Measurements from ENCODE around the gene ATP6V1G2. TPM values are rescaled to one million over a fixed set of nuclear protein-coding genes. Genes with fewer than 3 reads are reported as not detected.
"Not testable (repeated sequence)": the region's sequence is repeated elsewhere in the genome, so short reads cannot be mapped to it uniquely, and the experiment has no call there.

Gene ATP6V1G2
- total and polyA plus RNA-seq, 7 experiments from 2014 or later, result 0.38 to 7.5 (median 2.8) TPM

DNA sequence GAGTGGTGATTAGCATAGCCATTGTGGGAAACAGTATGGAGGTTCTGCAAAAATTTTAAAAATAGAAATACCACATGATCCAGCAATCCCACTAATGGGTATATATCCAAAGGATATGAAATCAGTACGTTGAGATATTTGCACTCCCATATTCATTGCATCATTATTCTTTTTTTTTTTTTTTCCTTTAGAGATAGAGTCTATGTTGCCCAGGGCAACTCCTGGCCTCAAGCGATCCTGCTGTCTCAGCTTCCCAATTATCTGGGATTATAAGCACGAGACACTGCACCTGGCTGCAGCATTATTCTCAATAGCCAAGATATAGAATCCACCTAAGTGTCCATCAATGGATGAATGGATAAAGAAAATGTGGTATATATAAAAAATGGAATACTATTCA lies 24.6 kb downstream of the ATP6V1G2 start:
- H3K27me3 ChIP-seq (ENCODE audit: control insufficient read depth in 2 of 2, insufficient read depth in 2 of 2, low read length in 2 of 2), result no peaks in the 10 kb centered on the region
- intact Hi-C loops (cut with micrococcal nuclease), result no loop called here
- no peak for ATAC-seq
- ChIA-PET CTCF (no interaction called here), POLR2A (no interaction called here)
- no peaks in the 10 kb centered on the region for H3K9me3 ChIP-seq (ENCODE audit: control insufficient read depth in 2 of 3, low read length in 3 of 3)
- Mint-ChIP-seq H3K27me3 (peaks cover 0 to 37% (median 0%) of the 10 kb centered on the region in 5 donors), H3K4me1 (no peaks in the 10 kb centered on the region), H3K4me3 (no peak overlapping the region), H3K36me3 (no peaks in the 10 kb centered on the region), H3K9me3 (no peaks in the 10 kb centered on the region), H3K27ac (no peak overlapping the region)
- H3K4me3 ChIP-seq (ENCODE audit: low read length), result no peak overlapping the region
- no peaks in the 10 kb centered on the region for H3K36me3 ChIP-seq (ENCODE audit: control insufficient read depth in 2 of 3, insufficient read depth in 3 of 3, low read length in 3 of 3)
- no peaks in the 10 kb centered on the region for H3K4me1 ChIP-seq (ENCODE audit: control insufficient read depth in 2 of 2, insufficient read depth in 2 of 2, low read length in 2 of 2)
- no peak for DNase-seq
- no peak overlapping the region for H3K27ac ChIP-seq (ENCODE audit: low read depth, low read length)

DNA sequence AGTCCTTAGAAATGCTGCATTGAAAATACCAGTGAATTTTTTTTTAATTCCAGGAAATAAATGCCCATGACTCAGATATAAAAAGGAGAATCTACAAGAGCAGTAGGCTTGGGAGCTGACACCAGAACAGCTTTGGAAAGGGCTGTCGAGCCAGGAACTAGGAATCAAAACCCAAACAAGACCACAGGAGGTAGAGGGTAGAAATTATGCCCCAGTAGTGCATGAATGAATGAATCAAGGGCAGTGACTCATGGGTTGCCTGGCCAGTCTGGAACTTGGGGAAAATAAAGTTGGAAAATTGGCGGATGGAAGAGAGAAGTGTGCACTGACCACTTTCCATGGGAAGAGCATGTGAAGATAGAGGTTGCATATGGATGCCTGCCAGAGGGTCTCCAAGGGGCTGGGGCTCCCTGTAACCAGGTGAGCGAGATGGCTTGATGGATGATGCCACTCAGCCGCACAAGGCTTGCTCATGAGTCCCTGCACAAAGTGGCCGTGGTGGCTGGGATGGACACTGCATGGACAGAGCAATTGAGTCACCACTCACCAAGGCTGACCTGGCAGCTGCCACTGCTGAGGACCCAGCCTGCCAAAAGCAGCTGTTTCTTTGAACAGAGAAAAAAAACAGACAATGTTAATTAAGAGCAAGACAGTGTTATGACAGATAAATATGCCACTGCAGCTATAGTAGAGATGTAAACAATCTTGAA lies 32.8 kb downstream of the ATP6V1G2 start:
- no peak overlapping the region for H3K27ac ChIP-seq (ENCODE audit: low read depth, low read length)
- Mint-ChIP-seq H3K36me3 (peaks cover 0 to 22% (median 10%) of the 10 kb centered on the region in 5 donors), H3K4me3 (no peak overlapping the region), H3K4me1 (peaks cover 0 to 12% (median 0%) of the 10 kb centered on the region in 7 donors), H3K27me3 (peaks cover 0 to 10% (median 0%) of the 10 kb centered on the region in 5 donors), H3K9me3 (peaks cover 0 to 2% (median 0%) of the 10 kb centered on the region in 11 donors), H3K27ac (no peak overlapping the region)
- H3K27me3 ChIP-seq (ENCODE audit: control insufficient read depth in 2 of 2, insufficient read depth in 2 of 2, low read length in 2 of 2), result no peaks in the 10 kb centered on the region
- H3K36me3 ChIP-seq (ENCODE audit: control insufficient read depth in 2 of 3, insufficient read depth in 3 of 3, low read length in 3 of 3), result peaks cover 0 to 23% (median 0%) of the 10 kb centered on the region in 3 experiments
- ATAC-seq, result no peak
- DNase-seq, result no peak
- ChIA-PET POLR2A (interaction anchor here (0.7 kb wide), 2 partner anchors 11 to 277 kb away, joined by 4 read pairs; no protein-coding TSS in a partner anchor), CTCF (interaction anchor here (0.7 kb wide), 1 partner anchor 18 kb away, joined by 4 read pairs; no protein-coding TSS in a partner anchor)
- no peak overlapping the region for H3K4me3 ChIP-seq (ENCODE audit: low read length)
- intact Hi-C loops (cut with micrococcal nuclease), result no loop called here
- H3K9me3 ChIP-seq (ENCODE audit: control insufficient read depth in 2 of 3, low read length in 3 of 3), result no peaks in the 10 kb centered on the region
- H3K4me1 ChIP-seq (ENCODE audit: control insufficient read depth in 2 of 2, insufficient read depth in 2 of 2, low read length in 2 of 2), result no peaks in the 10 kb centered on the region

GRCh38 chr6:31510007-31510406 lies 36.4 kb downstream of the ATP6V1G2 start:
- POLR2A ChIA-PET, result interaction anchor here (0.6 kb wide), 1 partner anchor 13 kb away, joined by 3 read pairs; no protein-coding TSS in a partner anchor
- H3K36me3 ChIP-seq (ENCODE audit: control insufficient read depth in 2 of 3, insufficient read depth in 3 of 3, low read length in 3 of 3), result peaks cover 8 to 56% (median 19%) of the 10 kb centered on the region in 3 experiments
- DNase-seq, result no peak

DNA sequence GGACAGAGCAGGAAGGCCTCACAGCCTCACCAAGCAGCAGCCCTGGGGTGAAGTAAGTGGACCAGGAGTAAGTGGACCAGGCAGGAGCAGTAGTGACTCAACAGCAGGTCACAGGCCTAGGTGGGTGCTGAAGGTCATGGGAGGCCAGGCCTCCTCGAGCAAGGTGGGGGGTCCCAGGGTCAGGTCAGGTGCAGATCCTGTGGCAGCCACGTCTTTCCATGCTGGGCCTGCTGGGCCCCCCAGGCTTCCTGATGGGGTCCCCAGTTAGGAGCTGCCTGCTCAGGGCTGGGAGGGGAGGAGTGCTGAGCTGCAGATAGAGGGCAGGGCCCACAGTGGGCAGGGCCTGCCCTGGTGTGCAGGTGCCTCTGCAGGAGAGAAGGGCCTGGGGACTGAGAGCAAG lies 37.4 kb downstream of the ATP6V1G2 start:
- H3K27ac ChIP-seq (ENCODE audit: low read depth, low read length); H3K9me3 Mint-ChIP-seq; CTCF ChIA-PET; DNase-seq; H3K27me3 ChIP-seq (ENCODE audit: control insufficient read depth in 2 of 2, insufficient read depth in 2 of 2, low read length in 2 of 2); H3K4me1 ChIP-seq (ENCODE audit: control insufficient read depth in 2 of 2, insufficient read depth in 2 of 2, low read length in 2 of 2); H3K27me3 Mint-ChIP-seq; H3K9me3 ChIP-seq (ENCODE audit: control insufficient read depth in 2 of 3, low read length in 3 of 3); ATAC-seq; H3K4me3 ChIP-seq (ENCODE audit: low read length); H3K4me3 Mint-ChIP-seq; POLR2A ChIA-PET; intact Hi-C loops (cut with micrococcal nuclease): not testable (repeated sequence)
- Mint-ChIP-seq H3K27ac (peak overlapping the region in 1 of 9 donors; percentile 68), H3K36me3 (peaks cover 0 to 41% (median 12%) of the 10 kb centered on the region in 5 donors), H3K4me1 (peaks cover 0 to 11% (median 5%) of the 10 kb centered on the region in 7 donors)
- peaks cover 8 to 56% (median 19%) of the 10 kb centered on the region in 3 experiments for H3K36me3 ChIP-seq (ENCODE audit: control insufficient read depth in 2 of 3, insufficient read depth in 3 of 3, low read length in 3 of 3)

More at GRCh38 chr6:31510007-31510406, 36.4 kb downstream of the ATP6V1G2 start:
- CTCF ChIA-PET, result no interaction called here
- Histone ChIP-seq H3K9me3 (ENCODE audit: control insufficient read depth in 2 of 3, low read length in 3 of 3) (no peaks in the 10 kb centered on the region), H3K4me3 (ENCODE audit: low read length) (no peak overlapping the region), H3K27me3 (ENCODE audit: control insufficient read depth in 2 of 2, insufficient read depth in 2 of 2, low read length in 2 of 2) (no peaks in the 10 kb centered on the region), H3K4me1 (ENCODE audit: control insufficient read depth in 2 of 2, insufficient read depth in 2 of 2, low read length in 2 of 2) (no peaks in the 10 kb centered on the region), H3K27ac (ENCODE audit: low read depth, low read length) (no peak overlapping the region)
- intact Hi-C loops (cut with micrococcal nuclease), result no loop called here
- Mint-ChIP-seq H3K4me3 (no peak overlapping the region), H3K36me3 (peaks cover 0 to 41% (median 12%) of the 10 kb centered on the region in 5 donors), H3K9me3 (peaks cover 0 to under 1% (median 0%) of the 10 kb centered on the region in 11 donors), H3K27ac (no peak overlapping the region), H3K4me1 (peaks cover 0 to 9% (median 3%) of the 10 kb centered on the region in 7 donors), H3K27me3 (no peaks in the 10 kb centered on the region)
- ATAC-seq, result no peak

DNA sequence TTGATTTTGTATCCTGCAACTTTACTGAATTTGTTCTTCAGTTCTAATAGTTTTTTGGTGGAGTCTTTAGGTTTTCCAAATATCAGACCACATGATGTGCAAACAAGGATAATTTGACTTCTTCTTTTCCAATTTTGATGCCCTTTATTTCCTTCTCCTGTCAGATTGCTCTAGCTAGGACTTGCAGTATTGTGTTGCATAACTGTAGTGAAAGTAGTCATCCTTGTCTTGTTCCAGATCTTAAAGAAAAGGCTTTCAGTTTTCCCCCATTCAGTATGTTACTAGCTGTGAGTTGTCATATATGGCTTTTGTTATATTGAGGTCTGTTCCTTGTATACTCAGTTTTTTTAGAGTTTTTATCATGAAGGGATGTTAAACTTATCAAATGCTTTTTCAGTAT lies 43.8 kb downstream of the ATP6V1G2 start:
- DNase-seq, result no peak
- H3K36me3 Mint-ChIP-seq, result peaks cover 0 to 20% (median 0%) of the 10 kb centered on the region in 5 donors
- H3K27me3 ChIP-seq (ENCODE audit: control insufficient read depth in 2 of 2, insufficient read depth in 2 of 2, low read length in 2 of 2), result no peaks in the 10 kb centered on the region
- H3K36me3 ChIP-seq (ENCODE audit: control insufficient read depth in 2 of 3, insufficient read depth in 3 of 3, low read length in 3 of 3), result peaks cover 4 to 22% (median 12%) of the 10 kb centered on the region in 3 experiments
- no peak overlapping the region for H3K27ac Mint-ChIP-seq
- peaks cover 0 to 1% of the 10 kb centered on the region in 2 donors for H3K4me1 ChIP-seq (ENCODE audit: control insufficient read depth in 2 of 2, insufficient read depth in 2 of 2, low read length in 2 of 2)
- ChIA-PET CTCF (interaction anchor here (0.6 kb wide), 1 partner anchor 152 kb away, joined by 3 read pairs; no protein-coding TSS in a partner anchor), POLR2A (interaction anchor here (0.6 to 0.7 kb wide), 2 partner anchors 9 to 112 kb away, joined by 3 read pairs; partner anchors contain the start of gene AIF1)
- intact Hi-C loops (cut with micrococcal nuclease), result no loop called here
- ATAC-seq, result no peak
- no peaks in the 10 kb centered on the region for H3K9me3 ChIP-seq (ENCODE audit: control insufficient read depth in 2 of 3, low read length in 3 of 3)
- H3K4me1 Mint-ChIP-seq, result peaks cover 10 to 58% (median 47%) of the 10 kb centered on the region in 7 donors
- H3K27ac ChIP-seq (ENCODE audit: low read depth, low read length), result no peak overlapping the region
- H3K4me3 Mint-ChIP-seq, result no peak overlapping the region
- no peaks in the 10 kb centered on the region for H3K27me3 Mint-ChIP-seq
- H3K9me3 Mint-ChIP-seq, result no peaks in the 10 kb centered on the region
- no peak overlapping the region for H3K4me3 ChIP-seq (ENCODE audit: low read length)

DNA sequence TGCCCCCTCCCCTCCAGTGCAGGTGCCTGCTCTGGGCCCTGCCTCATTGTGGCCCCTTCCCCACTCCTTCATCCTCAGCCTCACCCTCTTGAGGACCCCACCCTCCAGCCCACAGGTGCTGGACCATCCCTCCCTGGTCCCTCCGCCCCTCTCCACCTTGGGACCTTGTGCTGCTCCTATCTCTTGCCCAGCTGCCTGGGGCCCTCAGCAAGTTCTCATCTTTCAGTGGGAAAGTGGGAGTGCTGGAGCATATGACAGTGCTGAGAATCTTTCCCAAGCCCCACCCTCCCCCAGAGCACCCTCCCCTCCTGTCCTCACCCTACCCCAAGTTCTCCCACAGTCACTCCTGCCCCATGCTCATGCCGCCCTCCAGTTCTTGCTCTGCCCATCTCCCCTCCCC lies 46.8 kb downstream of the ATP6V1G2 start:
- intact Hi-C loops (cut with micrococcal nuclease), result loop anchor here (10.0 kb wide), 3 partner anchors 335 to 695 kb away; partner anchors contain the start of genes GPSM3 (in 1 of the 2), NEU1 (in 1 of the 2) and PBX2 (in 1 of the 2)
- H3K27ac Mint-ChIP-seq, result peak overlapping the region in 2 of 9 donors; percentile 55 to 89
- not testable (repeated sequence) for H3K9me3 Mint-ChIP-seq

More for the DNA sequence above, 46.8 kb downstream of the ATP6V1G2 start:
- Mint-ChIP-seq H3K4me1 (peaks cover 31 to 77% (median 69%) of the 10 kb centered on the region in 7 donors), H3K4me3 (peak overlapping the region in 7 of 10 donors; percentile 25 to 95 (median 89)), H3K36me3 (peaks cover 0 to 15% (median 0%) of the 10 kb centered on the region in 5 donors)
- H3K4me3 ChIP-seq (ENCODE audit: low read length); H3K36me3 ChIP-seq (ENCODE audit: control insufficient read depth in 2 of 3, insufficient read depth in 3 of 3, low read length in 3 of 3); H3K27me3 Mint-ChIP-seq; ATAC-seq; H3K27ac ChIP-seq (ENCODE audit: low read depth, low read length); H3K27me3 ChIP-seq (ENCODE audit: control insufficient read depth in 2 of 2, insufficient read depth in 2 of 2, low read length in 2 of 2); DNase-seq; CTCF ChIA-PET; H3K9me3 ChIP-seq (ENCODE audit: control insufficient read depth in 2 of 3, low read length in 3 of 3): not testable (repeated sequence)
- POLR2A ChIA-PET, result interaction anchor here (7.8 kb wide), 1 partner anchor 41 kb away, joined by 77 read pairs; the partner anchor contains the start of gene DDX39B
- H3K4me1 ChIP-seq (ENCODE audit: control insufficient read depth in 2 of 2, insufficient read depth in 2 of 2, low read length in 2 of 2), result peaks cover 8 to 20% of the 10 kb centered on the region in 2 donors

Measured in naive thymus-derived CD4-positive, alpha-beta T cell (primary cell).